Natural killer cell (primary cell): Measurements from ENCODE around the gene ZSWIM6. TPM values are rescaled to one million over a fixed set of nuclear protein-coding genes. Genes with fewer than 3 reads are reported as not detected.
"Not testable (repeated sequence)": the region's sequence is repeated elsewhere in the genome, so short reads cannot be mapped to it uniquely, and the experiment has no call there.

Source experiments
- ATAC-seq, 3 donors: fragments of 150-1000 bp in 2 of 3; fragments of 200-7000 bp in 1 of 3; cut with Tn5 transposase; 1 replicate in 1 of 3; 2 replicates in 2 of 3; pipeline ENCODE4 v1.10.0; 2021; ENCODE audit warnings: mild to moderate bottlenecking in 2 of 3, moderate library complexity in 2 of 3
- DNase-seq, 2 donors: peaks; one replicate each; pipeline versions ENCODE4 v3.0.0 to v3.0.0-alpha.2; 2013 to 2021; ENCODE audit warnings: mixed read lengths in 1 of 2
- H3K27ac ChIP-seq: one replicate; pipeline ENCODE4 v1.5.1; 2013; ENCODE audit warnings: mild to moderate bottlenecking, low read length
- H3K27me3 ChIP-seq: one replicate; pipeline ENCODE4 v1.6.1; 2013; ENCODE audit warnings: low read length; ENCODE audit not compliant: control insufficient read depth, insufficient read depth
- H3K36me3 ChIP-seq: one replicate; pipeline ENCODE4 v1.6.1; 2013; ENCODE audit warnings: low read length; ENCODE audit not compliant: control insufficient read depth, insufficient read depth
- H3K4me1 ChIP-seq: one replicate; pipeline ENCODE4 v1.6.1; 2013; ENCODE audit warnings: low read length; ENCODE audit not compliant: control insufficient read depth, insufficient read depth
- H3K4me3 ChIP-seq: one replicate; pipeline ENCODE4 v1.5.1; 2013; ENCODE audit warnings: low read length
- H3K9me3 ChIP-seq: one replicate; pipeline ENCODE4 v1.6.1; 2013; ENCODE audit warnings: low read length; ENCODE audit not compliant: control insufficient read depth, insufficient read depth
- H3K27ac Mint-ChIP-seq, 2 donors: one replicate each; pipeline ENCODE4 v1.8.0; 2022; ENCODE audit warnings: mild to moderate bottlenecking in 2 of 2, mixed read lengths in 2 of 2, moderate library complexity in 1 of 2
- H3K27me3 Mint-ChIP-seq, 2 donors: one replicate each; pipeline ENCODE4 v1.8.0; 2022; ENCODE audit warnings: low read depth in 2 of 2, mixed read lengths in 2 of 2
- H3K36me3 Mint-ChIP-seq: one replicate; pipeline ENCODE4 v1.8.0; 2022; ENCODE audit warnings: mixed read lengths
- H3K4me1 Mint-ChIP-seq, 2 donors: one replicate each; pipeline ENCODE4 v1.8.0; 2022; ENCODE audit warnings: mixed read lengths in 2 of 2
- H3K4me3 Mint-ChIP-seq: one replicate; pipeline ENCODE4 v1.8.0; 2022; ENCODE audit warnings: mild to moderate bottlenecking, moderate library complexity, mixed read lengths
- H3K9me3 Mint-ChIP-seq, 2 donors: one replicate each; pipeline ENCODE4 v1.8.0; 2022; ENCODE audit warnings: mixed read lengths in 2 of 2
- CTCF ChIP-seq: fragments of 200-600 bp; IDR thresholded peaks from one replicate; pipeline ENCODE4 v1.8.0; 2022; ENCODE audit warnings: antibody characterized with exemption
- WGBS: methylation state at CpG from one replicate; pipeline ENCODE4 v1.1.7; 2013; ENCODE audit warnings: missing lambda C conversion rate; ENCODE audit not compliant: insufficient coverage; 5-methylcytosine and 5-hydroxymethylcytosine counted together
- intact Hi-C: fragments of 100-400 bp; cut with micrococcal nuclease; formaldehyde crosslinking; loops from one replicate; pipeline ENCODE4 v1.14.2; 2022
- total RNA-seq, 4 donors: library from RNA; stranded (reverse); fragments of 120-200 nt in 1 of 4; gene quantifications; one replicate each; pipeline versions ENCODE4 v1.2.3 to v1.2.4, GENCODE V29; 2013 to 2022

The ZSWIM6 gene
- total RNA-seq, 3 donors from 2014 or later (not counting 1 experiment from before 2014, with no cell fraction given) = 8.7 to 11.4 (median 10.5) TPM

GRCh38 chr5:61402970-61403900 is 71.2 kb downstream of the ZSWIM6 start:
- H3K36me3 ChIP-seq = no peaks in the 10 kb centered on the region
- H3K4me1 ChIP-seq = no peaks in the 10 kb centered on the region
- Mint-ChIP-seq H3K36me3 (no peaks in the 10 kb centered on the region), H3K4me1 (peaks cover 13 to 17% of the 10 kb centered on the region in 2 donors), H3K27ac (no peak overlapping the region), H3K4me3 (no peak overlapping the region), H3K9me3 (no peaks in the 10 kb centered on the region), H3K27me3 (no peaks in the 10 kb centered on the region)
- WGBS = 93% methylated on average over 4 of the region's 4 CpGs
- intact Hi-C loops = no loop called here
- no peaks in the 10 kb centered on the region for H3K27me3 ChIP-seq
- no peak overlapping the region for H3K27ac ChIP-seq
- no peaks in the 10 kb centered on the region for H3K9me3 ChIP-seq
- no peak for ATAC-seq
- no peak overlapping the region for H3K4me3 ChIP-seq
- no peak for DNase-seq
- no peak for TF ChIP-seq CTCF

GRCh38 chr5:61405511-61406295 is 73.6 kb downstream of the ZSWIM6 start:
- no peaks in the 10 kb centered on the region for H3K36me3 ChIP-seq
- H3K36me3 Mint-ChIP-seq = no peaks in the 10 kb centered on the region
- no peaks in the 10 kb centered on the region for H3K4me1 ChIP-seq
- no peak overlapping the region for H3K4me3 Mint-ChIP-seq
- H3K27me3 ChIP-seq = no peaks in the 10 kb centered on the region
- no peak overlapping the region for H3K4me3 ChIP-seq
- H3K4me1 Mint-ChIP-seq = peaks cover 26 to 27% of the 10 kb centered on the region in 2 donors
- TF ChIP-seq CTCF = no peak
- intact Hi-C loops = no loop called here
- no peak for ATAC-seq
- H3K27me3 Mint-ChIP-seq = no peaks in the 10 kb centered on the region
- DNase-seq = peak in 1 of 2 donors; percentile 27
- no peak overlapping the region for H3K27ac ChIP-seq
- H3K9me3 ChIP-seq = no peaks in the 10 kb centered on the region
- no peaks in the 10 kb centered on the region for H3K9me3 Mint-ChIP-seq
- H3K27ac Mint-ChIP-seq = peak overlapping the region in 1 of 2 donors; percentile 8

DNA sequence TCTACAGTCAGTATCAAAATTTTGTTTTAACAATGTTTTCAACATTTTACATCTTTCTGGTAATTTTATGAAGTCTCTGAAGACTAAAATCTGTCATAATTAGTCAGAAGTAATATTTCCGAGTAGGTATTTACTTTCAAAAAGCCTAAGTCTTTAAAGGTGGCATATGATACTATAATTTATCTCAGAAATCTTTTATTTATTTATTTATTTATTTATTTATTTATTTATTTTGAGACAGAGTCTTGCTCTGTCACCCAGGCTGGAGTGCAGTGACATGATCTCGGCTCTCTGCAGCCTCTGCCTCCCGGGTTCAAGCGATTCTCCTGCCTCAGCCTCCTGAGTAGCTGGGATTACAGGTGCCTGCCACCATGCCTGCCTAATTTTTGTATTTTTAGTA is 74.4 kb downstream of the ZSWIM6 start:
- WGBS = 96% methylated on average over 3 of the region's 4 CpGs
- H3K36me3 ChIP-seq, H3K9me3 ChIP-seq, H3K4me3 ChIP-seq, H3K27me3 ChIP-seq, H3K4me3 Mint-ChIP-seq, H3K9me3 Mint-ChIP-seq, H3K27me3 Mint-ChIP-seq, H3K4me1 ChIP-seq, H3K27ac ChIP-seq, H3K27ac Mint-ChIP-seq, intact Hi-C loops, H3K36me3 Mint-ChIP-seq, DNase-seq, ATAC-seq: not testable (repeated sequence)
- peaks cover 23% of the 10 kb centered on the region in 2 donors for H3K4me1 Mint-ChIP-seq

DNA sequence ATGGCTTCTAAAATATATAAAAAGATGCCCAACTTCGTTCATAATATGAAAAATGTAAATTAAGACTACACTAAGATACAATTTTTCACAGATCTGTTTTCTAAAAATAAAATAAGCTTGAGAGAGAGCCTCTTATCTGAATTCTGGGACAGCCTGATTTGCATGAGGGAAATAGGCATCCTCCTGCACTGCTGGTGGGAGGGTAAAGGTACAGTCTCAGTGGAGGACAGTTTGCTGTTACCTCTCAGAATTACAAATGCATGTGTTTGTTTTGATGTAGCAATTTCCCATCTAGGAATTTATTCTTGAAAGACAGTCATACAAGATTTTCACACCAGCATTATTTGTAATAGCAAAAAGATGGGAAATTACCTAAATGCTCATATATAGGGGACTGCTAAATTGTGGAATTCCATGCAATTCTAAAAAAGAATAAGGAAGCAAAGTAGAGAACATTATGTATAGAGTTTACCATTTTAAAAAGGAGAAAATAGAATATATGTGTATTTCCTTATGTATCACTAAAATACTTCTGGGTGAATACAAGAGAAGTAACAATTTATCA is 75.7 kb downstream of the ZSWIM6 start:
- Histone ChIP-seq H3K27me3 (no peaks in the 10 kb centered on the region), H3K4me3 (no peak overlapping the region), H3K9me3 (no peaks in the 10 kb centered on the region), H3K36me3 (no peaks in the 10 kb centered on the region), H3K4me1 (no peaks in the 10 kb centered on the region), H3K27ac (peak overlapping the region; percentile 44)
- DNase-seq = peak in 1 of 2 donors; percentile 25
- intact Hi-C loops = loop anchor here (1.0 kb wide), 2 partner anchors 75 to 245 kb away; partner anchors contain the start of genes SMIM15 and ZSWIM6
- Mint-ChIP-seq H3K27me3 (no peaks in the 10 kb centered on the region), H3K9me3 (no peaks in the 10 kb centered on the region), H3K4me1 (peaks cover 23 to 29% of the 10 kb centered on the region in 2 donors), H3K36me3 (no peaks in the 10 kb centered on the region), H3K27ac (peak overlapping the region; percentile 91 to 92), H3K4me3 (peak overlapping the region; percentile 74)
- ATAC-seq = no peak
- no CpG with 5 or more reads among the region's 1 CpG for WGBS
- TF ChIP-seq CTCF = no peak
